SK-N-SH (cell line): ENCODE results near the gene MCEMP1. TPM values are rescaled to one million over a fixed set of nuclear protein-coding genes. Genes with fewer than 3 reads are reported as not detected.
A peak's percentile ranks its signal among the peaks of the same experiment; 100 is the strongest.

Experiments used
- CTCF ChIP-seq: fragments of 200-600 bp; sonication (generic); IDR thresholded peaks from 2 replicates; pipeline ENCODE4 v1.6.1; 2017; ENCODE audit warnings: antibody characterized with exemption, mild to moderate bottlenecking, moderate library complexity
- ELF1 ChIP-seq: IDR thresholded peaks from 2 replicates; pipeline ENCODE4 v1.4.0; 2012
- MEF2A ChIP-seq: IDR thresholded peaks from 2 replicates; pipeline ENCODE4 v1.4.0; 2012; ENCODE audit warnings: low read depth, borderline replicate concordance
- NFIC ChIP-seq: IDR thresholded peaks from 2 replicates; pipeline ENCODE4 v1.4.0; 2012; ENCODE audit warnings: borderline replicate concordance
- REST ChIP-seq: IDR thresholded peaks from 2 replicates; pipeline ENCODE4 v1.6.1; 2012; ENCODE audit warnings: mild to moderate bottlenecking, low read depth, low read length, moderate library complexity
- RFX5 ChIP-seq: IDR thresholded peaks from 2 replicates; pipeline ENCODE4 v1.6.1; 2012; ENCODE audit warnings: mild to moderate bottlenecking, improper control_type of control experiment, low read length
- TCF12 ChIP-seq: IDR thresholded peaks from 2 replicates; pipeline ENCODE4 v1.4.0; 2012
- TEAD4 ChIP-seq: IDR thresholded peaks from 2 replicates; pipeline ENCODE4 v1.4.0; 2012; ENCODE audit warnings: mild to moderate bottlenecking, borderline replicate concordance; ENCODE audit not compliant: insufficient read depth
- polyA plus RNA-seq, 3 experiments: library from polyadenylated mRNA; depleted of rRNA; stranded (reverse); fragments of >200 nt; gene quantifications; 2 replicates each; pipeline ENCODE4 v1.2.3, GENCODE V29; 2012
- TF ChIP-seq, protein P1 (sequence below): fragments of 150-350 bp; IDR thresholded peaks from 2 replicates; pipeline ENCODE4 v1.6.1; 2016; ENCODE audit warnings: mild to moderate bottlenecking, low read depth, low read length
- TF ChIP-seq, protein P2 (sequence below): IDR thresholded peaks from 2 replicates; pipeline ENCODE4 v1.4.0; 2012; ENCODE audit warnings: low read depth, borderline replicate concordance
- TF ChIP-seq, protein P3 (sequence below): IDR thresholded peaks from 2 replicates; pipeline ENCODE4 v1.4.0; 2012; ENCODE audit warnings: low read depth, borderline replicate concordance
- TF ChIP-seq, protein P4 (sequence below): IDR thresholded peaks from 2 replicates; pipeline ENCODE4 v1.4.0; 2012; ENCODE audit warnings: low read depth

The MCEMP1 gene
- polyA plus RNA-seq, 1 of the 3 experiments (the other 2 are of a cell fraction): not detected

- TF ChIP-seq REST (no peak), TEAD4 (no peak), ELF1 (peak; percentile 29; the same call in 1 of the 2 replicates), TCF12 (no peak), NFIC (no peak), CTCF (peak; percentile 99), RFX5 (no peak), MEF2A (no peak)
- TF ChIP-seq, protein P1, sequence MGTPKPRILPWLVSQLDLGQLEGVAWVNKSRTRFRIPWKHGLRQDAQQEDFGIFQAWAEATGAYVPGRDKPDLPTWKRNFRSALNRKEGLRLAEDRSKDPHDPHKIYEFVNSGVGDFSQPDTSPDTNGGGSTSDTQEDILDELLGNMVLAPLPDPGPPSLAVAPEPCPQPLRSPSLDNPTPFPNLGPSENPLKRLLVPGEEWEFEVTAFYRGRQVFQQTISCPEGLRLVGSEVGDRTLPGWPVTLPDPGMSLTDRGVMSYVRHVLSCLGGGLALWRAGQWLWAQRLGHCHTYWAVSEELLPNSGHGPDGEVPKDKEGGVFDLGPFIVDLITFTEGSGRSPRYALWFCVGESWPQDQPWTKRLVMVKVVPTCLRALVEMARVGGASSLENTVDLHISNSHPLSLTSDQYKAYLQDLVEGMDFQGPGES: no peak
- TF ChIP-seq, protein P2, sequence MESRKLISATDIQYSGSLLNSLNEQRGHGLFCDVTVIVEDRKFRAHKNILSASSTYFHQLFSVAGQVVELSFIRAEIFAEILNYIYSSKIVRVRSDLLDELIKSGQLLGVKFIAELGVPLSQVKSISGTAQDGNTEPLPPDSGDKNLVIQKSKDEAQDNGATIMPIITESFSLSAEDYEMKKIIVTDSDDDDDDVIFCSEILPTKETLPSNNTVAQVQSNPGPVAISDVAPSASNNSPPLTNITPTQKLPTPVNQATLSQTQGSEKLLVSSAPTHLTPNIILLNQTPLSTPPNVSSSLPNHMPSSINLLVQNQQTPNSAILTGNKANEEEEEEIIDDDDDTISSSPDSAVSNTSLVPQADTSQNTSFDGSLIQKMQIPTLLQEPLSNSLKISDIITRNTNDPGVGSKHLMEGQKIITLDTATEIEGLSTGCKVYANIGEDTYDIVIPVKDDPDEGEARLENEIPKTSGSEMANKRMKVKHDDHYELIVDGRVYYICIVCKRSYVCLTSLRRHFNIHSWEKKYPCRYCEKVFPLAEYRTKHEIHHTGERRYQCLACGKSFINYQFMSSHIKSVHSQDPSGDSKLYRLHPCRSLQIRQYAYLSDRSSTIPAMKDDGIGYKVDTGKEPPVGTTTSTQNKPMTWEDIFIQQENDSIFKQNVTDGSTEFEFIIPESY: no peak
- TF ChIP-seq, protein P3, sequence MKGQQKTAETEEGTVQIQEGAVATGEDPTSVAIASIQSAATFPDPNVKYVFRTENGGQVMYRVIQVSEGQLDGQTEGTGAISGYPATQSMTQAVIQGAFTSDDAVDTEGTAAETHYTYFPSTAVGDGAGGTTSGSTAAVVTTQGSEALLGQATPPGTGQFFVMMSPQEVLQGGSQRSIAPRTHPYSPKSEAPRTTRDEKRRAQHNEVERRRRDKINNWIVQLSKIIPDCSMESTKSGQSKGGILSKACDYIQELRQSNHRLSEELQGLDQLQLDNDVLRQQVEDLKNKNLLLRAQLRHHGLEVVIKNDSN: no peak
- TF ChIP-seq, protein P4, sequence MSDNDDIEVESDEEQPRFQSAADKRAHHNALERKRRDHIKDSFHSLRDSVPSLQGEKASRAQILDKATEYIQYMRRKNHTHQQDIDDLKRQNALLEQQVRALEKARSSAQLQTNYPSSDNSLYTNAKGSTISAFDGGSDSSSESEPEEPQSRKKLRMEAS: 0 out of 2 replicates have a peak, but pooled peaks have one; percentile 20
Observed at GRCh38 chr19:7652061-7652641, 24.7 kb upstream of the MCEMP1 start (continued).
